ENCODE measurements around the gene KLLN. TPM values are rescaled to one million over a fixed set of nuclear protein-coding genes. Genes with fewer than 3 reads are reported as not detected.
A peak's percentile ranks its signal among the peaks of the same experiment; 100 is the strongest.
"Not testable (repeated sequence)": the region's sequence is repeated elsewhere in the genome, so short reads cannot be mapped to it uniquely, and the experiment has no call there.

KLLN gene
- total RNA-seq, 2 donors from 2014 or later = 0.45 to 0.78 TPM

DNA sequence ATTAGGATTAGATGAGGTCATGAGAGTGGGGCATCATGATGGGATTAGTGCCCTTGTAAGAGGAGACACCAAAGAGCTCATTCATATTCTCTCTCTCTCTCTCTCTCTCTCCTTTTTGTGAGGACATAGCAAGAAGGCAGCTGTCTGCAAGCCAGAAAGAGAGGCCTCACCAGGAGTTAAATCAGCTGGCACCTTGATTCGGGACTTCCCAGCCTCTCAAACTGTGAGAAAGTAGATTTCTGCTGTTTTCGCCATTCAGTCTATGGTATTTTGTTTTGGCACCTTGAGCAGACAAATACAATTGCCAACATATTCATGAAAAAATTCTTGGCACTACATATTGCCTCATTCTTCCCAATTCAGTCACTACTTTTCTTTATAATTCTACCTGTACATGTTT is 24.7 kb downstream of the KLLN start:
- no peaks in the 10 kb centered on the region for H3K9me3 Mint-ChIP-seq
- no peak overlapping the region for H3K27ac Mint-ChIP-seq
- no peaks in the 10 kb centered on the region for H3K36me3 Mint-ChIP-seq (ENCODE audit: low read depth)
- no peaks in the 10 kb centered on the region for H3K27me3 Mint-ChIP-seq
- no peak for ATAC-seq (replicated peaks)
- H3K4me1 Mint-ChIP-seq = no peaks in the 10 kb centered on the region
- no peak overlapping the region for H3K4me3 Mint-ChIP-seq

DNA sequence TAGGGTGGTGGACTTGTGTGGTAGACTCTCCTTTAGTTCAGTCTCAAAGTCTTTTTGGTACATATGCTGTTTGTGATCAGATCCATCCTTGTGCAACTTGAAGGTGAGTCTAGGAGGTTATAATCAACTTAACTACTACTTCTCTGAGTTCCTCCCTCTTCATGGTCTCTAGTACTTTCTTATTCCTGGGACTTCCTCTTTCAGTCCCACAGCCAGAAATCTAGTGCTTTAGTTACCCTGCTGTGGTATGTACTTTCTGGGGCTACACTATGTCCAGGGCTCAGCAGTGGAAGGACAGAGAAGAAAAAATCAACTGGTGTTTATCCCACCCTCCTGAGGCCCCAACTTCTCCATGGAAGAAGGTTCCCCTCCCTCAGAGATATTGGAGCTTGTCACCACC is 25.9 kb downstream of the KLLN start:
- Mint-ChIP-seq H3K36me3 (ENCODE audit: low read depth) (no peaks in the 10 kb centered on the region), H3K4me1 (no peaks in the 10 kb centered on the region), H3K4me3 (no peak overlapping the region), H3K27ac (no peak overlapping the region), H3K27me3 (no peaks in the 10 kb centered on the region), H3K9me3 (no peaks in the 10 kb centered on the region)
- no peak for ATAC-seq (replicated peaks)

DNA sequence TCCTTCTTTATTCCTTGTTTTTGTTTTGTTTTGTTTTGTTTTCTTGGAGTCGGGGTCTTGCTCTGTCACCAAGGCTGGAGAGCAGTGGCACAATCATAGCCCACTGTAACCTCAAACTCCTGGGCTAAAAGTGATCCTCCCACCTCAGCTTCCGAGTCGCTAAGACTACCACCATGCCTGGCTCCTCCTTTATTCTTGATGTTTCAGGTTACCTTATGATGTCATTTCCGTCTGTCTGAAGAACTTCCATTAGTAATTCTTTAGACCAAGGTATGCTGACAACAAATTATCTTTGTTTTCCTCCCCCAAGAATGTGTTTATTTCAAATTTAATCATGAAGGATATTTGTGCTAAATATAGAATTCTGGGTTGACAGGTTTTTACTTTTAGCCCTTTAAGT is 27.2 kb downstream of the KLLN start:
- no peak for ATAC-seq (replicated peaks)

DNA sequence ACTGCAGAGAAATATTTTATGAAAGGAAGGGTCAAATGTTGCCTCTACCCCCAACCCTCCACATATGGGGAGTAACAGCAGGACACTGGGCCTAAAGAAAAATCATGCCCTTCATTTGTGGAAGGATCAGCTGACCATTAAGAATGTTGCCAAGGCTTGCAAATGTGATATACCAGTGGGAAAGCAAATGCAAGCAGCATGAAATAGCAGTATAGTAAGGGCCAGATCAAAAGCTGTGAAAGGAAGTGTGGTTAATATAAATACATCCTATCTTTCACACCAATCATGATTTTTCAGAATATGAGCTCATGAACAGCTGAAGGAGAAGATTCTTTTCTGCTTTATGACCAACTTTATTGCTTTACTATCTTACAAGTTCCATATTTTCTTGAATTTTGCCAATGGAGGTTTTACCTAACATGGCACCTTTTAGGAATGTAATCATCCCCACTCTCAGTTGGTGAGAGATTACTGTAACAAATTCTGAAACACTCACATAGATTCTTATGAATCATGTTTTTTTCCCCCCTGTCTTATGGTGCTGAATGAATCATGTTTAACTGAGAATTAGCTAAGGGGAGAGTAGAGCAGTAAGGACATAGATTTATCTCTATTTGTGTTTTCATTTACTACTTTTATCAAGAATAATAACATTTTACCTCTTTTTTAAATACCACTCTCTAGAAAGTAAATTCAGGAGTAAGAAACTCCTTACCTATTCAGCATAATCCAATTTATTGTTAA is 33.2 kb downstream of the KLLN start:
- Mint-ChIP-seq H3K36me3 (ENCODE audit: low read depth) (no peaks in the 10 kb centered on the region), H3K27me3 (no peaks in the 10 kb centered on the region), H3K4me1 (peaks cover 16% of the 10 kb centered on the region), H3K27ac (peak overlapping the region; percentile 36), H3K4me3 (no peak overlapping the region), H3K9me3 (no peaks in the 10 kb centered on the region)
- ATAC-seq (replicated peaks) = peak; percentile 96

More for the DNA sequence above, 27.2 kb downstream of the KLLN start:
- no peak overlapping the region for H3K4me3 Mint-ChIP-seq
- no peaks in the 10 kb centered on the region for H3K36me3 Mint-ChIP-seq (ENCODE audit: low read depth)
- no peaks in the 10 kb centered on the region for H3K9me3 Mint-ChIP-seq
- H3K27me3 Mint-ChIP-seq = no peaks in the 10 kb centered on the region
- H3K4me1 Mint-ChIP-seq = no peaks in the 10 kb centered on the region
- H3K27ac Mint-ChIP-seq = no peak overlapping the region

DNA sequence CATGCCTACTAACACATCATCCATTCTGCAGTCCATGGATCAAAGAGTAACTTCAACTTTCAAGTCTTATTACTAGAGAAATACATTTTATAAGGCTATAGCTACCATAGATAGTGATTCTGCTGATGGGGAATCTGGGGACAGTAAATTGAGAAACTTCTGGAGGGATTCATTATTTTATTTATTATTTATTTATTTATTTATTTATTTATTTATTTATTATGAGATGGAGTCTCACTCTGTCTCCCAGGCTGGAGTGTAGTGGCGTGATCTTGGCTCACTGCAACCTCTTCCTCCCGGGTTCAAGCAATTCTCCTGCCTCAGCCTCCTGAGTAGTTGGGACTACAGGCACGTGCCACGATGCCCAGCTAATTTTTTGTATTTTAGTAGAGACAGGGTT is 34.3 kb downstream of the KLLN start:
- ATAC-seq (replicated peaks); H3K9me3 Mint-ChIP-seq; H3K27ac Mint-ChIP-seq; H3K27me3 Mint-ChIP-seq; H3K4me3 Mint-ChIP-seq; H3K36me3 Mint-ChIP-seq (ENCODE audit: low read depth): not testable (repeated sequence)
- H3K4me1 Mint-ChIP-seq = peaks cover 16% of the 10 kb centered on the region

DNA sequence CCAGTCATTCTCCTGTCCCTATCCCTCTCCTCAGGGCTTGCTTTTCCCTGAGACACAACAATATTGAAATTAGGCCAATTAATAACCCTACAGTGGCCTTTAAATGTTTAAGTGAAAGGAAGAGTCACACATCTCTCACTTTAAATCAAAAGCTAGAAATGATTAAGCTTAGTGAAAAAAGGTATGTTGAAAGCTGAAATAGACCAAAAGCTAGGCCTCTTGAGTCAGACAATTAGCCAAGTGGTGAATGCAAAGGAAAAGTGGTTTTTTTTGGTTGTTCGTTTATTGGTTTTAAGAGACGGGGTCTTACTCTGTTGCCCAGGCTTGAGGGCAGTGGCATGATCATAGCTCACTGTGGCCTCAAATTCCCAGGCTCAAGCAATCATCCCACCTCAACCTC is 35.7 kb downstream of the KLLN start:
- ATAC-seq (replicated peaks) = peak; percentile 32
- H3K9me3 Mint-ChIP-seq = no peaks in the 10 kb centered on the region
- no peaks in the 10 kb centered on the region for H3K36me3 Mint-ChIP-seq (ENCODE audit: low read depth)
- H3K4me3 Mint-ChIP-seq = no peak overlapping the region
- H3K4me1 Mint-ChIP-seq = peaks cover 16% of the 10 kb centered on the region
- H3K27ac Mint-ChIP-seq = no peak overlapping the region
- no peaks in the 10 kb centered on the region for H3K27me3 Mint-ChIP-seq

DNA sequence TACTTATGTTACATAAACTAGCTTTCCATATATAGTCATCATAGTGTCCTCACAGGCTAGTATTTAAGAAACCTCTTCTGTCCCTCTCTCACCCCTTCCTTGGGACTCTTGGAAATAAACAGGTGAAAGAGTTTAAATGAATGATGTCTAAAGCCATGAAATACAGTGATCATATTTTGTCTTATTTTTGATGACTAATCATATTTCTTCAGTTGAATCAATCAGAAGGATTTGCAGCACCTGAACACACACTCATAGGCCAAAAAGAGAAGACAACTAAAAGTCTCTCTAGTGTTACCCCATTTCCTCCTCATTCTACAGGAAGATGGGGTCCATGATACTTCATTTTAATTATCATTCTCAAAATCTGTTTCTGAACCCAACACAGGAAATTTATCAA is 36.7 kb downstream of the KLLN start:
- Mint-ChIP-seq H3K4me3 (no peak overlapping the region), H3K27me3 (no peaks in the 10 kb centered on the region), H3K27ac (no peak overlapping the region), H3K4me1 (peaks cover 16% of the 10 kb centered on the region), H3K36me3 (ENCODE audit: low read depth) (no peaks in the 10 kb centered on the region), H3K9me3 (no peaks in the 10 kb centered on the region)
- ATAC-seq (replicated peaks) = no peak

DNA sequence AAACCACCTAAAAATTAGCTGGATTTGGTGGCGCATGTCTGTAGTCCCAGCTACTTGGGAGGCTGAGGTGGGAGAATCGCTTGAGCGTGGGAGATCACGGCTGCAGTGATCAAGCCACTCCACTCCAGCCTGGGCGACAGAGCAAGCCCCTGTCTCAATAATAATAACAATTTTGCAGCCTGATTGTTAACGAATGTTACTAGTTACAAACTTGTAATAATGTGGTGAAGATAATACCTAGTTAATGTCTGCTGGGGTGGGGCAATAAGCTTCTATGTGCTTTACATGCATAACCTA is 44.1 kb downstream of the KLLN start:
- peak overlapping the region; percentile 89 for H3K4me3 Mint-ChIP-seq
- H3K4me1 Mint-ChIP-seq = peaks cover 19% of the 10 kb centered on the region
- no peaks in the 10 kb centered on the region for H3K9me3 Mint-ChIP-seq
- no peak overlapping the region for H3K27ac Mint-ChIP-seq
- no peak for ATAC-seq (replicated peaks)
- H3K36me3 Mint-ChIP-seq (ENCODE audit: low read depth) = peaks cover 15% of the 10 kb centered on the region
- no peaks in the 10 kb centered on the region for H3K27me3 Mint-ChIP-seq

DNA sequence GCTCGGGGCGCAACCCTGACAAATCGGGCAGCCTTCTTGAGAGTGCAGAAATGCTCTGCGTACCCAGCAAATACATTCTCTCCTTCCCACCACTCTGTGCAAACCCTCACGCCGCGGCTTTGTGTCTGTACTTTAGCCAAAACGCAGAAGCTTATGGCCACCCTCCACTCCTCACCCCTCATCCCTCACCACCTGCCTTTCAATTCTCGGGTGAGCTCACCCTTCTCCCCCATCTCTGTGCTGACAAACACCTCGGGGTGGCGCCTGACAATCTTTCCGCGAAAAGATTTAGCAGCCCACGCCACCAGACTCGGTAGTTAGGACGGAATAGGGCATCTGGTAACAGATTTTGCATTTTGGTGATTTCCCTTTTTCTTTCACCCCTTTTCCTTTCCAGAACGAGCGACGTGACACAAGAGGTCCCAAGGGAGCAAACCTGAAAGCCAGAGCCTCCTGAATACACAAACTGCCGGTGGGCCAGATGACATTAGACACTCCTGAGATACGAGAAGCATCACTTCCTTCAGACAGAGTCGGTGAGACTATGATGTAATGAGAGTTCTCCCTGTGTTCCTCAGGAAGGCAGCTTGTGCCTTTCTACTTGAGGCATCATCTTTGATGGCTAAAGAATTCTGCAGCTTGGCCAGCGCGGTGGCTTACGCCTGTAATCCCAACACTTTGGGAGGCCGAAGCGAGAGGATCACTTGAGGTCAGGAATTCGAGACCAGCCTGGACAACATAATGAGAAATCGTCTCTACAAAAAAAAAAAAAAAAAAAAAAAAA is 44.6 kb downstream of the KLLN start:
- Mint-ChIP-seq H3K36me3 (ENCODE audit: low read depth) (peaks cover 21% of the 10 kb centered on the region), H3K4me1 (peaks cover 19% of the 10 kb centered on the region), H3K4me3 (peak overlapping the region; percentile 89), H3K9me3 (no peaks in the 10 kb centered on the region), H3K27ac (peak overlapping the region; percentile 88), H3K27me3 (no peaks in the 10 kb centered on the region)
- peak; percentile 83 for ATAC-seq (replicated peaks)

DNA sequence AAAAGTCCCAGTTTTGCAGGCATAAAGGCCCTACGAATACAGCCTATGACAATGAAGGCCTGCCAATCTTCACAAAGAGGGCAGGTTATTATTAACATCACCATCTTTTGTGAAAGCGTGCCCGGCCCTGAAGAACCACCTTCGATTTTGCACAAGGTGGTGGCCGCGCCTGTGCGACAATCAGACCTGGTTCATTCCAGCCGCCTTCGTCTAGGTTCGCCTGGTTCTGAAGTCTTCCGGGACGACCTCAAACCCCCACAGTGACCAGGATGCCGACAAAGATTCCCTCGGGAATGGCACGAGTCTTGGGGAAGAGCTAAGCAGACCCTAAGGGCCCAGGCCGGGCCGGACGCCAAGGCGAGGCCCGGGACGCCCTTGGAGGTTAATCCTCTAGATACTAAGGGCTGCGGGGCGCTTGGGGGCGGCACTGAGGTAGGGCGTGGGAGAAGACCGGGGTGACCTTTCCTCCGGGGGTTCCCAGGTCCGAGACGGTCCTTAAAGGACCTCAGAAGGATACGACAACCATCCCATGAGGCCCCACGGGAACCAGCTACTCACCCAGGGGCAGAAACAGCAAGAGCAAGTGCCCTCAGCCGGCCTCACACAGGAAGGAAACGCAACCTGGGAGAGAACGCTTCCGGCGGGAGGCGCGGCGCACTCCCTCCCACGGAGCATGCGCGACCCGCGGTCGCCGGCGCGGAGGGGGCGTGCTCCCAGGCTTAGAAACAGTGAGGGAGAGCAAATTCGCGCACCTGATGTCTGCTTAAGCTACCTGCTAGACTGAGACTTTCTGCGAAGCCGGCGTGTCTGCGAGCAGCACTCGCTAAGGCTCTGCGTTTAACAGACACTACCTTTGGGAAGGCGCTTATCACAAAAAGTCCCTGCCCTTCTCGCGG is 45.5 kb downstream of the KLLN start, which contains the start of gene ATAD1:
TSS of gene ATAD1 (minus strand) at position 618 of the 896 bp plus-strand sequence. CDS start 3,627 bp downstream, outside the sequence.
- peak within 1 kb of the TSS; percentile 89 for H3K4me3 Mint-ChIP-seq
- H3K4me1 Mint-ChIP-seq = peaks cover 19% of the 10 kb centered on the region
- peak within 1 kb of the TSS; percentile 88 for H3K27ac Mint-ChIP-seq
- no peaks in the 10 kb centered on the region for H3K9me3 Mint-ChIP-seq
- peaks cover 29% of the 10 kb centered on the region for H3K36me3 Mint-ChIP-seq (ENCODE audit: low read depth)
- ATAC-seq (replicated peaks) = peak; percentile 88
- no peaks in the 10 kb centered on the region for H3K27me3 Mint-ChIP-seq

DNA sequence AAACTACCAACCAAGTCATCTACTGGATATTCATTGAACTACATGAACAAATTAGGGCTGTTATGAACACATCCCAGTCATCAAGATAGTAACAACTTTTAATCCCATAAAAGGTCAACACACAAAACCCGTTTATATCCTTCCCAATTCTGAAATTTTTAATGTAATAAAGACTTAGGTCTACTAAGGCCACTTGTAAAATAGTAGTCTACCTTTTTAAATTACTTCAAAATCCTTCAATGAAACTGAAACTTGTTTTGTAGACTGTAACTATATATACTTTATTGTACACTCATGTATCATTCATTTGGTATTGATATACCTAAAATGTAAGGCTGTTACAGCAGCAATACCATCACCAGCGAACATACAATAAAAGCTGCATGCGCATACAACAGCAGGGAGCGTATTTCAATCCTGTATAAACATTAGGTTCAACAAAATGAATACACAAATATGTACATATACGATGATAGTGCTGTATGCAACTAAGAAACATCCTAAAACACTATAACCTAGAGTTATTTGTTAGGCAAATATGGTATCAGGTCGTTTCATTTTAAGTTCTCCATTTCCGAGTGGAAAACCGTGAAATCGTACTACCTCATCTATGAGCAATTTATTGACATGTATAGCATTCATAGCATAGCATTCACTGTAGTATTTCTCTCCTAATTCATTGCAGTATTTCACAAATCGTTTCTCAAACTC is 46.3 kb downstream of the KLLN start:
- peak overlapping the region; percentile 88 for H3K27ac Mint-ChIP-seq
- no peaks in the 10 kb centered on the region for H3K27me3 Mint-ChIP-seq
- peak overlapping the region; percentile 89 for H3K4me3 Mint-ChIP-seq
- peaks cover 37% of the 10 kb centered on the region for H3K36me3 Mint-ChIP-seq (ENCODE audit: low read depth)
- peaks cover 19% of the 10 kb centered on the region for H3K4me1 Mint-ChIP-seq
- H3K9me3 Mint-ChIP-seq = no peaks in the 10 kb centered on the region
- ATAC-seq (replicated peaks) = no peak

DNA sequence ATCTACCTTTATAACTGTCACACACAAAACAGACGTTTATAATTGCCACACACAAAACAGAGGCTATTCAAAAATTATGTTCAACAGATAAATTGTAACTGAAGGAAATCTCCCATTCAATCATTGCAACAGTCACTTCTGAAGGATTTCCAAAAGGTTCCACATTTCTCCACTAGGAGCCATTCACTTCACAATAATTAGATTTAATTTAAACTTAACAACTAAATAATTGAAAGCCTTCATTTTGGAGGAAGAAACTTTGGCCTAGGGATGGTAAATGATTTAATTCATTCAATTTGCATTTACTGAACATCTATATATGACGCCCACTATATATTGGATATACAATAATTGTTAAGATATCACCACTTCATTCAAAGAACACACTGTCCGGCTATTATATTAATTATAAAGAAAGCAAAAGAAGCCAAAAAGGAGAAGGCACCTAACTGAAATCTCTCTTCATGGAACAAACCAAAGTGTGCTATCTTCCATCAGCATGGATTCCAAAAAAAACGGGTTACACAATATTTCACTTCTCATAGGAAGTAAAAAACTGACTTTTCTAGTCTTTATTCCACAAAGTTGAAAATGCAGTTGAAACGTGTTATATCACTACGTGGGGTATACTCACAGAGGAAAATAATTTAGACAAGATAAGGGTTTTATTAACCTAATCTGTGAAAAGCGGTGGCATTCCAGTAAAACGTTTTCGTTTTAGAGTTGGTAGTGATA is 47.0 kb downstream of the KLLN start:
- no peak for ATAC-seq (replicated peaks)
- no peaks in the 10 kb centered on the region for H3K27me3 Mint-ChIP-seq
- H3K36me3 Mint-ChIP-seq (ENCODE audit: low read depth) = peaks cover 44% of the 10 kb centered on the region
- H3K4me1 Mint-ChIP-seq = peaks cover 19% of the 10 kb centered on the region
- H3K27ac Mint-ChIP-seq = peak overlapping the region; percentile 88
- peak overlapping the region; percentile 89 for H3K4me3 Mint-ChIP-seq
- H3K9me3 Mint-ChIP-seq = no peaks in the 10 kb centered on the region
